GM19463 (cell line): Measurements from ENCODE around the gene CD37.

Experiments used
- ATAC-seq: cut with Tn5 transposase; IDR thresholded peaks from one replicate; pipeline ENCODE4 v1.9.1; 2021; ENCODE audit warnings: mild to moderate bottlenecking, moderate library complexity; ENCODE audit not compliant: unreplicated experiment

The CD37 gene

DNA sequence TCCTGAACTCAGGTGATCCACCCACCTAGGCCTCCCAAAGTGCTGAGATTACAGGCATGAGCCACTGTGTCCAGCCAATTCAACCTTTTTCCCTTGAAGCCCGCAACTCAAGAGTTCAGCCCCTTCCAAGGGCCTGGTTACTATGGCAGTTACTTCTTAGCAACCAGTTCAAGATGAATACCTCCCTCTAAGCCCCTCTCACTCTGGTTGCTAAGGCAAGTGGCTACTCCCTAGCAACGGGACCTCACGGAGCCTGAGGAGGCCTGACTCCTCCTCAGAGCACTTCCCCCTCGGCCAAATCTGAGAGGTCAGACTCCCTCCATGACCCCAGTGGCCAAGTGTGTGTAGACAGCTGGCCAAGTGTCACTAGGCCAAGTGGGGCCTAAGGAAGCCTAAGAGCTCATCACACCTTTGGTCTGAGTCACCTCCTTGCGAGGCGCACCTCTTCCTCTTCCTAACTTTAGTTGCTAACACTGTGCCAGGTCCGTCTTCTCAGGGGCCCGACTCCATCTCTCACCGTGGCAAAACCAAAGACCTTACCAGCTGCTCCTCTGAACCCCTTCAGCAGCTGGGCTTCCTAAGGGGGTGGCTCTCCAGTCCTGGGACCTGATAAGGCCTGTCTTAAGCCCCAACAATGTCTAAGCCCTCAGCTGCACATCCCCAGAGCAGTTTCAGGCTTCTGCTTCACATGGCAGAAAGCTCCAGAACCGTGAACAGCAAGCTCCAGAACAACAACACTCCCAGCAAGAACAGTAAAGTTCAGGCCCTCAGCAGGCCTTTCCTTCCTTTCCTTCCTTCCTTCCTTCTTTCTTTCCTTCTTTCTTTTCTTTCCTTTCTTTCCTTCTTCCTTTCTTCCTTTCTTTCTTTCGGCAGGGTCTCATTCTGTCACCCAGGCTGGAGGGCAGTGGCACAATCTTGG is 9.6 kb downstream of the CD37 start:
- no peak for ATAC-seq

DNA sequence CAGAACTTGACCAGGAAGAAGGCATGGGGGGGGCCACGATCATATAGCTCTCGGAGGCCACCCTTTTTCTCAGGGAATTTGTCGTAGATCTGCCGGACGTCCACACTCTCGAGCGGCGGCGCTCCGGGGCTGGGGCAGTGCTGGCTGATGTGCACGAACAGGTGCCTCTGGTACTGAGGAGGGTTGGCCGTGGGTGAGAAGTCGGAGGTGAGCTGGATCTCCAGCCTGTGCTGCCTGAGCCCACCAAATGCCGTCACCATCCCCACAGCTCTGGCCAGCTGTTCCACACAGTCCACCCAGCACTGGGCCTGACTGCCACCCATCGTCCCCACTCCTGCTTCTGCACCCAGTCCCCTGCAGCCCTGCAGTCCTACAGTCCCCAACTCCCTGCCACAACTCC is 12.0 kb downstream of the CD37 start:
- ATAC-seq: no peak

DNA sequence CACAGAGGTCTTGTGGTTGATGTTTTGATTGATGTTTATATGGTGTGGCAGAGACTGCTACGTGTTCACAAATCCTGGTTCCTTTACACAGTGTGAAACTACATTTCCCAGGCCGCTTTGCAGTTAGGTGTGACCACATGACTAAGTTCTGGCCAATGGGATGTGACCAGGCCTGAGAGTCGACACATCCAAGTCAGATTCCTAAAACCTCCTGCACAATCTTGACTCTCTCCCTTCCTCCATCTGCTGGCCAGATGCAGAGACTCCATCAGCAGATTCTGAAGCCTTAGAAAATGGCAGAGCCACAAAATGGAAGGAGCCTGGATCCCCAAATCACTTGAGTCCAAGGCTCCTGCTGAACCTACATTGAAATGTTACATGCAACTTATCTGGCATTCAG is 12.6 kb downstream of the CD37 start:
- no peak for ATAC-seq

DNA sequence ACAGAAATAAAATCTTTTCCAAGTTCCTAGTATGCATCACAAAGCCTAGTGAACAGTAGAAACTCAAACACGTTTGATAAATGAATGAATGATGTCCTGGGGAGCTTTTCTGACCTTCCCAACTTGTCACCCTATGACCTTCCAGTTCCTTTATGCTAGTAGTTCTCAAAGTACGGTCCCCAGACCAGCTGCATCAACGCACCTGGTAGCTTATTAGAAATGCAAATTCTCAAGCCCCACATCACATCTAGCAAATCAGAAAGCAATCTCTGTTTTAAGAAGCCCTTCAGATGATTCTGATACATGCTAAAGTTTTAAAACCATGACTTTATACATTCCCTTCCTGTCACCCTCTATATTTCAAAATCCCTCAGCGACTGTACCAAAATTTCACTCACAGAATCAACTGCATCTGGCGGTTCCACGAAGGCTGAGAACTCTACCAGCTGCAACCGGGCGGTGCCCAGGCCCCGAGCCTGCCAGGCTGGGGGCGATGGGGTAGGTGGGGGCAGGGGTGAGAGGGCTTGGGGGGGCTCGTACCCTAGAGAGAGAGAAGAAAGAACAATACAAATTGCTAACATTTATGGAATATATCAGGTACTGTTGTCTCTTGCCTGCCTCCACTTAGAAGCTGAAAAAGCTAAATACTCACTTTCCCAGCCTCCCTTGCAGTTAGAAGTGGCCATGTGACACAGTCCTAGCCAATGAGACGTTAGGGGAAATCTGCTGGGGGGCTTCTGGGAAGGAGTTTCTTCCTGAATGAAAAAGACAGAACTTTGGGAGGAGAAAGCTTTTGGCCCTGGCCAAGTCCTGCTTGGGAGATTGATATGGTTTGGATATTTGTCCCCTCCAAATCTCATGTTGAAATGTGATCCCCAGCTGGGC is 13.3 kb downstream of the CD37 start:
- ATAC-seq: no peak

DNA sequence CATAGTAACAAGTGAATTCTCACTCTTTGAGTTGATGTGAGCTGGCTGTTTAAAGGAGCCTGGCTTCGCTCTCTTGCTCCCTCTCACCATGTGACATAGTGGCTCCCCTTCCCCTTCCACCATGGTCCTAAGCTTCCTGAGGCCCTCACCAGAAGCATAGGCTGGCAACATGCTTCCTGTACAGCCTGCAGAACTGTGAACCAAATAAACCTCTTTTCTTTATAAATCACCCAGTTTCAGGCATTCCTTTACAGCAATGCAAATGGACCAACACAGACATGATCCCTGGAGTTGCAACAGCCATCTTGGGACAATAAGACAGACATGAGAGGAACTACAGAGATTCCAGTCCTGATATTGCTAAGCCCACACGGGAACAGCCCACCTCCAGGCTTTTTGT is 14.4 kb downstream of the CD37 start:
- no peak for ATAC-seq

DNA sequence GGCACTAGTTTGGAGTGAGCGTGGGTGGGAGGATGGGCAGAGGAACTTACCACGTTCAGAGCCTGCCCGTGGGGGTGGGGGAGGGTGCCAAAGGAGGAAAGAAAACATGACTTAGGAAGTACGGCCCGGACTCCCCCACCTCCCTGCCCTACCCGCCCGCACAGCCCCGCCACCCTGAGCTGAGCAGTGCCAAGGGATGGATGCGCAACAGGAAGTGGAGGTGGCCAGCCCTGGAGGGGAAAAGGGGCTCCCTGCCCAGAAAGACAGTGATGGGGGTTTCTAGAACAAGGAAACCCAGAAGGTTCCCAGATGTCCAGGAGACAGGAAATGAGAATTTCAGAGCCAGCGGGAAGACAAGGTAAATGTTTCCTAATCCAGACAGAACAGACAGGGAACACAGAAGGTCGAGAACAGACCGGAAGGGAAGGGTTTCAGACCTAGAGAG is 20.7 kb downstream of the CD37 start:
- no peak for ATAC-seq

DNA sequence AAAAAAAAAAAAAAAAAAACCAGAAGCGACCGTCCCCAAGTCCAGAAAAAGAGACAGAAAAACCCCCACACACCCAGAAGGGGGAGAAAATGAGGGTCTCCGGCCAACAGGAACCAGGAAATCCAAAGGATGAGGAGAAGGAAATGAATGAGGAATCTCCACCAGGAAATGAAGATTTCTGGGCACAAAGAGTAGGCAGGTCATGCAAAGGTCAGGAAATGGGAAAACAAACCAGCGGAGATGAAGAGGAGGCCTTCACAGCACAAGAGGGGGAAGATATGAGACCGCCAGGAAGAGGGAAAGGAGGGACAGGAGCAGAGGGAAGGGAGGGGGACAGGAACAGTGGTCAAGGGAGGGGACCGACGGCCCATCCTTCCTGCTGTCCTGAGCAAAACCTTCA is 21.2 kb downstream of the CD37 start:
- ATAC-seq: no peak

DNA sequence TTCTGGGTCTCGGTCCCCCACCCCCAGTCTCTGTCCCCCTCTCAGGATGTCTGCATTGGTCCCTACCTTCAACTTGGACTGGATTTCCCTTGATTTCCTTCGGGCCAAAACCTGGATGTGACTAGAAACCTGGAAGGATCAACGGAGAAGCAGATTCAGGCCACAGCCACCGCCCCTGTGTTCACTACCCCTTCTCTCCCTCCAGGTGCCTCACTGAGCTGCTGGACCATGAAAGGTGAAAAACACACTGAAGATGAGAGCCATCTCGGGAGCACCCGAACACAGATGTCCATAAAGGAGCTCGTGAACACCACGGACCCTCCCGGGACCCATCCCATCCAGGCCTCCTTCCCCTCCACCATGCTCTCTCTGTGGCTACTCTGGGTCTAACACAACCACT is 22.0 kb downstream of the CD37 start:
- ATAC-seq: no peak

DNA sequence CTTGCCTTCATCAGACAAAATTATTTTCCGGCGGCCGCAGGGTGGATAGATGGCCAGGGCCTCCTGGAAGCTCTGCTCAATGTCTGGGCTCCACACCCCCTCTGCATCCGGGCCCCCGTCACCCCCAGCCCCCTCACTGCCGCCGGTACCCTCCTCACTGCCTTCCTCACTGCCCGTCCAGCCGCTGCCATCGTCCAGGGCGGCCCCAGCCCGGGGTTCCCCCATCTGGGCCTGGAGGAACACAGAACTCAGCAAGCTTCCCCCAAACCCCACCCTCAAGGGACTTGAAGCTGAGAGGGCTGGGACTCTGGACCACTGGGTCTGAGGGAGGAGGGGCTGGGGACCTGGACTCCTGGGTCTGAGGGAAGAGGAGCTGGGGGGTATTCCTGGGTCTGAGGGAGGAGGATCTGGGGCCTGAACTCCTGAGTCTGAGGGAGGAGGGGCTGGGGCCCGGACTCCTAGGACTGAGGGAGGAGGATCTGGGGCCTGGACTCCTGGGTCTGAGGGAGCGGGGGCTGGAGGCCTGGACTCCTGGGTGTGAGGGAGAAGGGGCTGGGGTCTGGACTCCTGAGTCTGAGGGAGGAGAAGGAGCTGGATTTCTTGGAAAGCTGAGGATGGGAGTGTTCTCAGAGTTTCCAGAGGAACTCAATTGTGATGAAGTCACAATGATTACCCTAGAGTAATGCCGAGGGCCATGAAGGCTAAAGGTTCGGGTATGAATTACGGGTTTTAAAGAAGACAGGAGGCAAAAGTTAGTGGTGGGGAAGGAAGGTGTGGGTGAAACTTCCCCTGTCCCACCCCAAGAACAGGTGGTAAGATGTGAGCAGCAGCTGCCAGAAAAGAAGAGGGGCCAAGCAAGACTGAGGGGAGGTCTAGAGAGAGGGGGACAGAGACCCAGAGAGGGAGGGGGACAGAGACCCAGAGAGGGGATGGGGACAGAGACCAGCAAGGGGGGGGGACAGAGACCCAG is 24.9 kb downstream of the CD37 start:
- no peak for ATAC-seq

DNA sequence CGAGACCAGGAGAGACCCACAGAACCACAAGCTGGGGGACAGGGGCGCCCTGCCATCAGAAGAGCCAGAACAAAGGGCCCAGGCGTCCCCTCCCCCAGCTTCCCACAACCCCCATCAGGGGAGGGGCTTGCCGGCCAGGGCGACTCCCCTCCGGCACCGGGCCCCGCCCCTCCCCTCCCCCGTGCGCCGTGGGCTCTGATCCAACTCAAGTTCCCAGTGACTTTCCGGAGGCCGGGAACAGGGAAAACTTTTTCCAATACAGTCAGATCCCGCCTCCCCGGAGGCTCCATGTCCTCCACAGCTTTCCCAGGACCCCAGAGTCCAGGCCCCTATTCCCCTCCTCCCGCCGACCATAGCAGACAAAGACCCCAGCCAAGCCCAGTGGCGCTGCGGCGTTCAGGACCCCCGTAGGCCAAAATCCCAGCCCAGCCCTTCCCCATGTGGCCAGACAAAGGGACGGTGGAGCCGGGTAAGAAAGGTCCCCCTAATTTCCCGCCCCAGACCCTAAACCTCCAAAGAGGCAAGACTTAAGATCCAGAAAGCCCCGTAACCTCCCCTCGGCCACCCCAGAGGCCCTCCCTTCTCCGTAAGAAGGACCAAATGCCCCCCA is 26.3 kb downstream of the CD37 start:
- ATAC-seq: no peak

DNA sequence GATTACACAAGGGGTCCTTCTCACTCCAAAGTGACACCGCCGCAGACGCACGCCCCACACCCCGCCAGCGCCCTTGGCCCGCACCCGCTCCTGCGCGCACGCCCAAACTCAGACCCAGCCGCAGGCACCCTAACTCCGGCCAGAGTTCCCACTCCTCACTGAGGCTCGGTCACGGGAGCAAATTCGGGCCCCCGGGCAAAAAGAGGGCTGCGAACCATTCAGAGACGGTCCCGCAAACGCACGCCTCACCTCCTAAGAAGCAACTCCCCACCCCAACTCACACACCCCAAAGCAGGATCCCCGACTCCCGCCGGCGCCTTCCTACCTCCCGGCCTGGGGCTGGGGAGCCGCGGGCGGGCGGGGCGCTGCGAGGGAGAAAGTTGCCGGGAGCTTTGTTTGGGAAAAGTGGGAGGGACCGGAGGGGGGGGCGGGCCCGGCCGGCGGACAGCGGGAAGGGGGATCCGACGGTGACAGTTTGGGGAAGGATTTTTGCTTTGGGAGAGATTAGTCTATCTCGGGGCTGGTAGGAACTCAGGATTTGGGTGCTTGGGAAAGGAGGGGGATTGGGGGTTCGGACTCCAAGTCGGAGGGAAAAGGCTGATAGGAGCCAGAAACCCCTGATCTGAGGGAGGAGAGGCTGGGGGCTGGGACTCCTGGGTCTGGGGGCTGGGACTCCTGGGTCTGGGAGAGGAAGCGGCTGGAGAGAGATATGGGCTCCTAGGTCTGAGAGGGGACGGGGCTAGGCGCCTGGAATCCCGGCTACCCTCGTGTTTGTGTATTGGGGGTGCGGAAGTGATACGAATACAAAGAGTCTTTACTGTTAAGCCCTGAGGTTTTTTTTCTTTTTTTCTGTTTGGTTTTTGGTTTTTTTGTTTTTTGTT is 27.1 kb downstream of the CD37 start, which contains the start of gene TEAD2:
TEAD2 (minus strand) TSS at position 369 of the 881 bp plus-strand sequence. CDS start 2,341 bp downstream, outside the sequence.
- ATAC-seq: no peak

DNA sequence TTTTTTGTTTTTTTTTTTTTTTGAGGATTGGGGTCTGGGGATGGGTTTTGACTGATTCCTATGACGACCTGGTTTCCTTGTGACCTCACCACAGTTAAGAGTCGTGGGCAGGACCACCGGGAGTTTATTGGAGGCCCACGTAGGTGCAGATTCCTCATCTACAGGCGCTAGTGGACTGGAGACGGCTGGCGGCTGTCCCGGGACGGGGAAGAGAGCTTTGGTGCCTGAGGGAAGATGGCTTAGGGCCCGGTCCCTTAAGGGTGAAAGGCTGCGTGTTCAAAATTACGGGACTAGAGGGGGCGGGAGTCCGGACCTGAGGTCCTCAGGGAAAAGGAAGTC is 27.7 kb downstream of the CD37 start:
- no peak for ATAC-seq

DNA sequence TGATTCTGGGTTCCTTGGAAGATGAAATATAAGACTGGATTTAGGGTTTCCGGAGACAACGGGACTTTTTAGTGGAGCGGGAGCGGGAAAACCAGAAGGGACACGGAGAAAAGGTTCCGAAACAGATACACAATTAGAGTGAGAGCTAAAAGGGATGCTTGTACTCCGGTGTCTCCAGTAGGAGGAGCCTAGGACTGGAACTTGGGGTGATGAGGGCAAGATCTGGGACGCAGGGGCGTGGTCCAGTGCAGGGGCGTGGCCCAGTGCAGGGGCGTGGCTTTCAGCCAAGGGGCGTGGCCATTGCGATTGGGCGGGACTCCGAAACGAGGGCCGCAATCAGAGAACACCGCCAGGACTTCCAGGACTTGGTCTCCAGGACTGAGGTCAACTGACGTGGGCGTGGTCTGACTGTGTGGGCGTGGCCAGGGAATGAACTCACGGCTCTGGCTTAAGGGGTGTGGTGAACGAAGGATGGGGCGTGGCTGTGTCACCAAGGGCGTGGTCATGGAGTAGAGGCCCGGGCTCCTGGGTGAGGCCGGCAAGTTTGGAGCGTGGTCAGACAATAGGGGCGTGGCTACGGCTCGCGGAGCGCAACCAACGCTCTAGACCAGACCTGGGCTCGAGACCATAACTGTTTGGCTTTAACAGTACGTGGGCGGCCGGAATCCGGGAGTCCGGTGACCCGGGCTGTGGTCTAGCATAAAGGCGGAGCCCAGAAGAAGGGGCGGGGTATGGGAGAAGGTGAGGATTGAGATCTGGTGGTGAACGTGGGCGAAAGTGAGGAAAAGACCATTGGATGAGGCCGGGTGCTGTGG is 28.3 kb downstream of the CD37 start, which contains the start of gene DKKL1:
DKKL1 (plus strand) TSS at position 610 of the 815 bp plus-strand sequence; CDS start at position 732, 122 bp downstream.
- no peak for ATAC-seq

DNA sequence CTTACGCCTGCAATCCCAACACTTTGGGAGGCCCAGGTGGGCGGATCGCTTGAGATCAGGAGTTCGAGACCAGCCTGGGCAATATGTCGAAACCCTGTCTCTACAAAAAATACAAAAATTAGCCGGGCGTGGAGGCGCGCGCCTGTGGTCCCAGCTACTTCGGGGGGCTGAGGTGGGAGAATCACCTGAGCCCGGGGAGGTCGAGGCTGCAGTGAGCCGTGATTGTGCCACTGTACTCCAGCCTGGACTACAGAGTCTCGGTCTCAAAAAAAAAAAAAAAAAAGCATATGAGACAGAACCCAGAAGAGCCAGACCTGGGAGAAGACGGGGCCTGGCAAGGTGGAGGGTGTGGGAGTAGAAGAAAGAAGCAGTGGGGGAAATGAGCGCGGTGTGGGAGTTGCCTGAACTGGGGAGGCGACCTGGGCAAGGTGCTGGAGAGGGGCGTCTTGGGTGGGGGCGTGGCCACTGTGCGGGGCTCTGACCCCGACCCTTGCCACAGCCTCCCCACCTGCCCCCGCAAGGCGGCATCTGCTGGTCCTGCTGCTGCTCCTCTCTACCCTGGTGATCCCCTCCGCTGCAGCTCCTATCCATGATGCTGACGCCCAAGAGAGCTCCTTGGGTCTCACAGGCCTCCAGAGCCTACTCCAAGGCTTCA is 29.0 kb downstream of the CD37 start:
- no peak for ATAC-seq

DNA sequence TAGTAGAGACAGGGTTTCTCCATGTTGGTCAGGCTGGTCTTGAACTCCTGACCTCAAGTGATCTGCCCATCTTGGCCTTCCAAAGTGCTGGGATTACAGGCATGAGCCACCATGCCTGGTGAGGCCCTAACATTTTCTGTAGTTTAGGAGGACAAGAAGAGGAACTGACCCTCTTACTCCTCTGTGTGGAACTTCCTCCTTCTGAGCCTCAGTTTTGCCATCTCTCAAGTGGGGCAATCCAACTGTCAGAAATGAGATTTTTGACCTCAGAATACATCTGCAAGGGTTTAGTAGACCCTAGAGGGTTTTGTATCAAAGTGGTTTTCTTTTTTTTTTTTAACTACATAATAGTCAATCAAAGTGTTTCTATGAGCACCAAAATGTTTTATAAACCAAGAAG is 30.9 kb downstream of the CD37 start:
- no peak for ATAC-seq

DNA sequence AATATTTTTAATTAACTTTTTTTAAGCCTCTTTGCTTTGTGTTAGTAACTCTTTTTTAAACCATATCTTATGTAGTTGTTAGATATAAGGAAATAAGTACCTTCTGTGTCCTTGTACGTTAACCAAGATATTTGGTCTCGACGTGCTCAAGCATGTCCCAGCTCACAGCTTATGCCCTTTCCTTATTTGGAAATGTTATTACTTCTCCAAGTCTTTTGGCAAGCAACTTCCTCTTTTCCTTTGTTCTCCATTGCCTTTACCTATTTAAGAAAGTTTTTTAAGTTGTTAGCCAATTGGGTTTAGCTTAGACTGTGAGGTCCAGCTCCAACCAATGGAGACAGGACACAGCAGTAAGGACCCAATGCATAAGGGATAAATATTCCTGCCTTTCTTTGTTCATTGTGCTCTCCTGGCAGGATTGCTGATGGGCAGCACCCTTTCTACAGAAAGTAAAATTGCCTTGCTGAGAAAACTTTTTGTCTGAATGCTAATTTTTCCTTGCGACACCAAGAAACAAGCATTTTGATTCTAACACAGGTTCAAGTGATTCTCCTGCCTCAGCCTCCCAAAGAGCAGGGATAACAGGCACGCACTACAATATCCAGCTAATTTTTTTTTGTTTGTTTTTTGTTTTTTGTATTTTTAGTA is 33.6 kb downstream of the CD37 start:
- no peak for ATAC-seq

DNA sequence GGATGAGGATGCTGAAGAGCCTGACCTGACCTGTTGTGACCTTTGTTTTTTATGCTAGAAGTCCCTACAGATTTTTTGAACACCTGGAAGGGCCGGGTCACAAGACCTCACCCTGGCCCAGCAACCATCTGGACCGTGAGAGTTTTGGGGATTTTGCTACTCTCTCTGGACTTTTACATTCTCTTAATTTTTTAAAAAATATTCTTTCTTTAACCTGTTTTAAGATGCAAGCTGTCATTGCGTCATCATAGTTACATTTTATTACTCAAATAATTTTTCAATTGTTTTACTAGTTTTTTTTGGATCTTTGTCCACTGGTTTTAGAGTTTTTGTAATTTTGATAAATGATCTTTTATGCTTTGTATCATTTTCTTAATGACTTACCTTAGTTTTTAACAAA is 36.0 kb downstream of the CD37 start:
- ATAC-seq: no peak
